Liver (tissue), 9 donors: ENCODE measurements around the gene PHYKPL. TPM values are rescaled to one million over a fixed set of nuclear protein-coding genes. Genes with fewer than 3 reads are reported as not detected.

Experiments
- DNase-seq: peaks from one replicate; pipeline ENCODE4 v3.0.0-alpha.2; 2017; ENCODE audit warnings: low spot score
- H3K27ac ChIP-seq, 2 donors: one replicate each; pipeline ENCODE4 v1.7.0; 2013; ENCODE audit warnings: inconsistent platforms in 2 of 2, low read length in 2 of 2, control low read depth in 1 of 2, low read depth in 1 of 2, mild to moderate bottlenecking in 1 of 2
- H3K27me3 ChIP-seq, 4 donors: one replicate each; pipeline versions ENCODE4 v1.6.1 to v1.7.0; 2013; ENCODE audit warnings: low read length in 3 of 4, inconsistent platforms in 1 of 4, mild to moderate bottlenecking in 1 of 4, moderate library complexity in 1 of 4; ENCODE audit not compliant: control insufficient read depth in 4 of 4, insufficient read depth in 4 of 4
- H3K36me3 ChIP-seq, 4 donors: one replicate each; pipeline versions ENCODE4 v1.6.1 to v1.7.0; 2013; ENCODE audit warnings: low read length in 3 of 4, mild to moderate bottlenecking in 3 of 4, low read depth in 1 of 4, moderate library complexity in 1 of 4; ENCODE audit not compliant: control insufficient read depth in 4 of 4, insufficient read depth in 3 of 4
- H3K4me1 ChIP-seq, 4 donors: one replicate each; pipeline versions ENCODE4 v1.6.1 to v1.7.0; 2013; ENCODE audit warnings: low read length in 3 of 4, mild to moderate bottlenecking in 3 of 4, moderate library complexity in 1 of 4; ENCODE audit not compliant: control insufficient read depth in 4 of 4, insufficient read depth in 4 of 4
- H3K4me3 ChIP-seq, 3 donors: one replicate each; pipeline versions ENCODE4 v1.6.1 to v1.7.0; 2013; ENCODE audit warnings: low read length in 3 of 3, control low read depth in 1 of 3, low read depth in 1 of 3, mild to moderate bottlenecking in 1 of 3
- H3K9ac ChIP-seq, 2 donors: one replicate each; pipeline ENCODE4 v1.7.0; 2013; ENCODE audit warnings: low read length in 2 of 2, mild to moderate bottlenecking in 2 of 2, moderate library complexity in 2 of 2, control low read depth in 1 of 2, low read depth in 1 of 2
- H3K9me3 ChIP-seq, 4 donors: one replicate each; pipeline versions ENCODE4 v1.6.1 to v1.7.0; 2013; ENCODE audit warnings: low read length in 3 of 4; ENCODE audit not compliant: control insufficient read depth in 4 of 4
- EGR1 ChIP-seq, 2 donors: IDR thresholded peaks; 2 replicates each; pipeline ENCODE4 v1.6.1; 2016 to 2018; ENCODE audit warnings: antibody characterized with exemption in 2 of 2, low read depth in 2 of 2
- FOXA1 ChIP-seq: IDR thresholded peaks from 2 replicates; pipeline ENCODE4 v1.6.1; 2016; ENCODE audit warnings: antibody characterized with exemption
- FOXA2 ChIP-seq: IDR thresholded peaks from 2 replicates; pipeline ENCODE4 v1.6.1; 2016; ENCODE audit warnings: antibody characterized with exemption
- GABPA ChIP-seq, 2 donors: IDR thresholded peaks in 1 of 2; conservative IDR thresholded peaks in 1 of 2; 2 replicates each; pipeline ENCODE4 v1.6.1; 2016; ENCODE audit warnings: antibody characterized with exemption in 2 of 2, mild to moderate bottlenecking in 1 of 2, moderate library complexity in 1 of 2
- HNF4A ChIP-seq, 2 donors: conservative IDR thresholded peaks; 2 replicates each; pipeline ENCODE4 v1.6.1; 2016; ENCODE audit warnings: antibody characterized with exemption in 2 of 2, mild to moderate bottlenecking in 2 of 2
- HNF4G ChIP-seq: IDR thresholded peaks from 2 replicates; pipeline ENCODE4 v1.6.1; 2016; ENCODE audit warnings: antibody characterized with exemption
- JUND ChIP-seq, 2 donors: IDR thresholded peaks; 2 replicates each; pipeline ENCODE4 v1.6.1; 2016; ENCODE audit warnings: antibody characterized with exemption in 2 of 2
- NR2F2 ChIP-seq: IDR thresholded peaks from 2 replicates; pipeline ENCODE4 v1.6.1; 2016; ENCODE audit warnings: antibody characterized with exemption
- RAD21 ChIP-seq, 2 donors: IDR thresholded peaks; 2 replicates each; pipeline ENCODE4 v1.6.1; 2016; ENCODE audit warnings: antibody characterized with exemption in 2 of 2, mild to moderate bottlenecking in 2 of 2
- RXRA ChIP-seq, 2 donors: IDR thresholded peaks; 2 replicates each; pipeline ENCODE4 v1.6.1; 2017 to 2018; ENCODE audit warnings: antibody characterized with exemption in 2 of 2, mild to moderate bottlenecking in 1 of 2
- SP1 ChIP-seq: IDR thresholded peaks from 2 replicates; pipeline ENCODE4 v1.6.1; 2018; ENCODE audit warnings: antibody characterized with exemption, mild to moderate bottlenecking
- TAF1 ChIP-seq: conservative IDR thresholded peaks from 2 replicates; pipeline ENCODE4 v1.6.1; 2016; ENCODE audit warnings: antibody characterized with exemption, mild to moderate bottlenecking
- YY1 ChIP-seq: IDR thresholded peaks from 2 replicates; pipeline ENCODE4 v1.6.1; 2016; ENCODE audit warnings: antibody characterized with exemption, mild to moderate bottlenecking
- WGBS: extraction: QIAGEN DNeasy Blood & Tissue Kit; methylation state at CpG from one replicate; pipeline ENCODE4 v1.1.7; 2013; 5-methylcytosine and 5-hydroxymethylcytosine counted together
- polyA plus RNA-seq, 2 donors: library from polyadenylated mRNA; stranded (reverse) in 1 of 2; unstranded in 1 of 2; fragments of 200-250 nt in 1 of 2; fragments of >200 nt in 1 of 2; fragmentation: Nextera tagmentation in 1 of 2; extraction: Ambion mirVana in 1 of 2; gene quantifications; one replicate each; pipeline versions ENCODE4 v1.2.1 to v1.2.3, GENCODE V29; 2013 to 2015
- total RNA-seq, 2 donors: library from RNA; depleted of rRNA; stranded (reverse); fragments of >200 nt; gene quantifications; one replicate each; pipeline ENCODE4 v1.2.3, GENCODE V29; 2014
- TF ChIP-seq, protein P1 (sequence below): IDR thresholded peaks from 2 replicates; pipeline ENCODE4 v1.6.1; 2016; ENCODE audit warnings: antibody characterized with exemption, mild to moderate bottlenecking
- TF ChIP-seq, protein P2 (sequence below): IDR thresholded peaks from 2 replicates; pipeline ENCODE4 v1.6.1; 2016; ENCODE audit warnings: antibody characterized with exemption
- TF ChIP-seq, protein P3 (sequence below): fragments of 150-350 bp; IDR thresholded peaks from 2 replicates; pipeline ENCODE4 v1.5.1; 2017; ENCODE audit warnings: improper control_type of control experiment, low read depth, low read length; ENCODE audit not compliant: missing input control
- TF ChIP-seq, protein P4 (sequence below): IDR thresholded peaks from 2 replicates; pipeline ENCODE4 v1.6.1; 2016; ENCODE audit warnings: antibody characterized with exemption
- TF ChIP-seq, protein P5 (sequence below): IDR thresholded peaks from 2 replicates; pipeline ENCODE4 v1.6.1; 2016; ENCODE audit warnings: antibody characterized with exemption
- donor health status: healthy.
- donor health status: healthy.
- donor health status: healthy.
- donor health status: healthy.
- donor health status: healthy.

Gene PHYKPL
- total and polyA plus RNA-seq, 4 donors, result 25.6 to 103 (median 45.0) TPM

DNA sequence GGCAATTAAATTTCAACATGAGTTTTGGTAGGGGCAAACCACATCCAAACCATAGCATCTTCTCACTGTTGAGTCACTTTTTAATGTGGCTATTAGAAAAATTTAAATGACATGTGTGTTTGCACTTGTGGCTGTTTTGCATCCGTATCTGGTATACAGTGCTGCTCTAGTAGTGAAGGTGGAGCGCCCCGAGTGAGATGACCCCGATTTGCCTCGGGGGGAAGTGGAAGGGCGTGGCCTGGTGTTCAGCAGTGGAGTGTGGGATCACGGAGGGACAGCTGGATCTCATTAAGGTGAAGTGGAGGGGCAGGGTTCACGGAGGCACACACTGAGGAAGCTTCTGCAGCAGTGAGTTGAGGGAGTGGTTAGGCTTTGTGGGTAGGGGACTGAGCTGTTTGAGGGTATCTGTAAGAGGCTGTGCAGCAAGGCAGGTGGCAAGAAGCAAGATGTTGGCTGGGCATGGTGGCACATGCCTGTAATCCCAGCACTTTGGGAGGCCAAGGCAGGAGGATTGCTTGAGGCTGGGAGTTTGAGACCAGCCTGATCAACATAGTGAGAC, 39.3 kb downstream of the PHYKPL start:
- TF ChIP-seq JUND (IDR thresholded peaks at IDR 0.05) (no peak), RAD21 (IDR thresholded peaks at IDR 0.05) (no peak), NR2F2 (no peak), FOXA2 (no peak), YY1 (no peak)
- TF ChIP-seq, protein P1, sequence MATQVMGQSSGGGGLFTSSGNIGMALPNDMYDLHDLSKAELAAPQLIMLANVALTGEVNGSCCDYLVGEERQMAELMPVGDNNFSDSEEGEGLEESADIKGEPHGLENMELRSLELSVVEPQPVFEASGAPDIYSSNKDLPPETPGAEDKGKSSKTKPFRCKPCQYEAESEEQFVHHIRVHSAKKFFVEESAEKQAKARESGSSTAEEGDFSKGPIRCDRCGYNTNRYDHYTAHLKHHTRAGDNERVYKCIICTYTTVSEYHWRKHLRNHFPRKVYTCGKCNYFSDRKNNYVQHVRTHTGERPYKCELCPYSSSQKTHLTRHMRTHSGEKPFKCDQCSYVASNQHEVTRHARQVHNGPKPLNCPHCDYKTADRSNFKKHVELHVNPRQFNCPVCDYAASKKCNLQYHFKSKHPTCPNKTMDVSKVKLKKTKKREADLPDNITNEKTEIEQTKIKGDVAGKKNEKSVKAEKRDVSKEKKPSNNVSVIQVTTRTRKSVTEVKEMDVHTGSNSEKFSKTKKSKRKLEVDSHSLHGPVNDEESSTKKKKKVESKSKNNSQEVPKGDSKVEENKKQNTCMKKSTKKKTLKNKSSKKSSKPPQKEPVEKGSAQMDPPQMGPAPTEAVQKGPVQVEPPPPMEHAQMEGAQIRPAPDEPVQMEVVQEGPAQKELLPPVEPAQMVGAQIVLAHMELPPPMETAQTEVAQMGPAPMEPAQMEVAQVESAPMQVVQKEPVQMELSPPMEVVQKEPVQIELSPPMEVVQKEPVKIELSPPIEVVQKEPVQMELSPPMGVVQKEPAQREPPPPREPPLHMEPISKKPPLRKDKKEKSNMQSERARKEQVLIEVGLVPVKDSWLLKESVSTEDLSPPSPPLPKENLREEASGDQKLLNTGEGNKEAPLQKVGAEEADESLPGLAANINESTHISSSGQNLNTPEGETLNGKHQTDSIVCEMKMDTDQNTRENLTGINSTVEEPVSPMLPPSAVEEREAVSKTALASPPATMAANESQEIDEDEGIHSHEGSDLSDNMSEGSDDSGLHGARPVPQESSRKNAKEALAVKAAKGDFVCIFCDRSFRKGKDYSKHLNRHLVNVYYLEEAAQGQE, result no peak
- TF ChIP-seq, protein P2, sequence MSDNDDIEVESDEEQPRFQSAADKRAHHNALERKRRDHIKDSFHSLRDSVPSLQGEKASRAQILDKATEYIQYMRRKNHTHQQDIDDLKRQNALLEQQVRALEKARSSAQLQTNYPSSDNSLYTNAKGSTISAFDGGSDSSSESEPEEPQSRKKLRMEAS, result no peak
- 80% methylated on average over 8 of the region's 8 CpGs for WGBS

DNA sequence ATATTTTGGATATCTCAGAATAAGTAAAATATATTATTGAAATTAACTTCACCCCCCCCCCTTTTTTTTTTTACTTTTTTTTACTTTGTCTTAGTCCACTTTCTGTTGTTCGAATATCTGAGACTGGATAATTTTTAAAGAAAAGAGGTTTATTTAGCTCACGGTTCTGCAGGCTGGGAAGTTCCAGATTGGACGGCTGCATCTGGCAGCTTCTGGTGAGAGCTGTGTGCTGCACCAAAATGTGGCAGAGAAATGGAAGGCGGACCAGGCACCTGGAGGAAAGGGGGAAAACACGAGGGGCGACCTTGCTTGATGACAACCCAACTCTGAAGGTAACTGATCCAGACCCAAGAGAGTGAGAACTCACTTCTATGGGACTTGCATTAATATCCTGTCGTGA, 39.8 kb downstream of the PHYKPL start:
- TF ChIP-seq TAF1, result no peak
- TF ChIP-seq JUND (IDR thresholded peaks at IDR 0.05), result no peak
- TF ChIP-seq, protein P3, sequence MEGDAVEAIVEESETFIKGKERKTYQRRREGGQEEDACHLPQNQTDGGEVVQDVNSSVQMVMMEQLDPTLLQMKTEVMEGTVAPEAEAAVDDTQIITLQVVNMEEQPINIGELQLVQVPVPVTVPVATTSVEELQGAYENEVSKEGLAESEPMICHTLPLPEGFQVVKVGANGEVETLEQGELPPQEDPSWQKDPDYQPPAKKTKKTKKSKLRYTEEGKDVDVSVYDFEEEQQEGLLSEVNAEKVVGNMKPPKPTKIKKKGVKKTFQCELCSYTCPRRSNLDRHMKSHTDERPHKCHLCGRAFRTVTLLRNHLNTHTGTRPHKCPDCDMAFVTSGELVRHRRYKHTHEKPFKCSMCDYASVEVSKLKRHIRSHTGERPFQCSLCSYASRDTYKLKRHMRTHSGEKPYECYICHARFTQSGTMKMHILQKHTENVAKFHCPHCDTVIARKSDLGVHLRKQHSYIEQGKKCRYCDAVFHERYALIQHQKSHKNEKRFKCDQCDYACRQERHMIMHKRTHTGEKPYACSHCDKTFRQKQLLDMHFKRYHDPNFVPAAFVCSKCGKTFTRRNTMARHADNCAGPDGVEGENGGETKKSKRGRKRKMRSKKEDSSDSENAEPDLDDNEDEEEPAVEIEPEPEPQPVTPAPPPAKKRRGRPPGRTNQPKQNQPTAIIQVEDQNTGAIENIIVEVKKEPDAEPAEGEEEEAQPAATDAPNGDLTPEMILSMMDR, result no peak
- TF ChIP-seq, protein P2, result no peak
- TF ChIP-seq RXRA (IDR thresholded peaks at IDR 0.05), result no peak
- no peak for TF ChIP-seq RAD21 (IDR thresholded peaks at IDR 0.05)
- TF ChIP-seq, protein P4, sequence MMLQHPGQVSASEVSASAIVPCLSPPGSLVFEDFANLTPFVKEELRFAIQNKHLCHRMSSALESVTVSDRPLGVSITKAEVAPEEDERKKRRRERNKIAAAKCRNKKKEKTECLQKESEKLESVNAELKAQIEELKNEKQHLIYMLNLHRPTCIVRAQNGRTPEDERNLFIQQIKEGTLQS, result no peak
- TF ChIP-seq, protein P5, sequence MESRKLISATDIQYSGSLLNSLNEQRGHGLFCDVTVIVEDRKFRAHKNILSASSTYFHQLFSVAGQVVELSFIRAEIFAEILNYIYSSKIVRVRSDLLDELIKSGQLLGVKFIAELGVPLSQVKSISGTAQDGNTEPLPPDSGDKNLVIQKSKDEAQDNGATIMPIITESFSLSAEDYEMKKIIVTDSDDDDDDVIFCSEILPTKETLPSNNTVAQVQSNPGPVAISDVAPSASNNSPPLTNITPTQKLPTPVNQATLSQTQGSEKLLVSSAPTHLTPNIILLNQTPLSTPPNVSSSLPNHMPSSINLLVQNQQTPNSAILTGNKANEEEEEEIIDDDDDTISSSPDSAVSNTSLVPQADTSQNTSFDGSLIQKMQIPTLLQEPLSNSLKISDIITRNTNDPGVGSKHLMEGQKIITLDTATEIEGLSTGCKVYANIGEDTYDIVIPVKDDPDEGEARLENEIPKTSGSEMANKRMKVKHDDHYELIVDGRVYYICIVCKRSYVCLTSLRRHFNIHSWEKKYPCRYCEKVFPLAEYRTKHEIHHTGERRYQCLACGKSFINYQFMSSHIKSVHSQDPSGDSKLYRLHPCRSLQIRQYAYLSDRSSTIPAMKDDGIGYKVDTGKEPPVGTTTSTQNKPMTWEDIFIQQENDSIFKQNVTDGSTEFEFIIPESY, result no peak
- no peak for TF ChIP-seq NR2F2
- TF ChIP-seq SP1, result no peak
- no peak for TF ChIP-seq FOXA2
- no peak for TF ChIP-seq YY1
- no peak for TF ChIP-seq GABPA (IDR thresholded peaks at IDR 0.05 in 1 of 2, conservative IDR thresholded peaks at IDR 0.05 in 1 of 2)
- no peak for TF ChIP-seq EGR1 (IDR thresholded peaks at IDR 0.05; ENCODE audit: low read depth in 2 of 2)
- TF ChIP-seq, protein P1, result no peak
- TF ChIP-seq HNF4G, result no peak
- no peak for TF ChIP-seq HNF4A (conservative IDR thresholded peaks at IDR 0.05)
- no peak for TF ChIP-seq FOXA1
- H3K4me1 ChIP-seq, result peaks cover 4 to 17% (median 6%) of the 10 kb centered on the region in 4 donors
- no peak overlapping the region for H3K4me3 ChIP-seq
- H3K9me3 ChIP-seq, result no peaks in the 10 kb centered on the region
- 94% methylated on average over 7 of the region's 7 CpGs for WGBS
- no peak overlapping the region for H3K9ac ChIP-seq
- no peaks in the 10 kb centered on the region for H3K36me3 ChIP-seq
- no peak overlapping the region for H3K27ac ChIP-seq
- no peaks in the 10 kb centered on the region for H3K27me3 ChIP-seq
- no peak for DNase-seq

More for the DNA sequence above, 39.3 kb downstream of the PHYKPL start:
- Histone ChIP-seq H3K36me3 (no peaks in the 10 kb centered on the region), H3K4me3 (no peak overlapping the region), H3K27ac (no peak overlapping the region), H3K4me1 (peaks cover 4 to 17% (median 6%) of the 10 kb centered on the region in 4 donors), H3K9me3 (no peaks in the 10 kb centered on the region), H3K9ac (no peak overlapping the region), H3K27me3 (no peaks in the 10 kb centered on the region)
- DNase-seq, result no peak
